Measurements from ENCODE around the gene TMEM240. TPM values are rescaled to one million over a fixed set of nuclear protein-coding genes. Genes with fewer than 3 reads are reported as not detected.
"Not testable (repeated sequence)": the region's sequence is repeated elsewhere in the genome, so short reads cannot be mapped to it uniquely, and the experiment has no call there.

TMEM240 gene
- total RNA-seq, 2 experiments from 2014 or later: 1.2 to 1.9 TPM

DNA sequence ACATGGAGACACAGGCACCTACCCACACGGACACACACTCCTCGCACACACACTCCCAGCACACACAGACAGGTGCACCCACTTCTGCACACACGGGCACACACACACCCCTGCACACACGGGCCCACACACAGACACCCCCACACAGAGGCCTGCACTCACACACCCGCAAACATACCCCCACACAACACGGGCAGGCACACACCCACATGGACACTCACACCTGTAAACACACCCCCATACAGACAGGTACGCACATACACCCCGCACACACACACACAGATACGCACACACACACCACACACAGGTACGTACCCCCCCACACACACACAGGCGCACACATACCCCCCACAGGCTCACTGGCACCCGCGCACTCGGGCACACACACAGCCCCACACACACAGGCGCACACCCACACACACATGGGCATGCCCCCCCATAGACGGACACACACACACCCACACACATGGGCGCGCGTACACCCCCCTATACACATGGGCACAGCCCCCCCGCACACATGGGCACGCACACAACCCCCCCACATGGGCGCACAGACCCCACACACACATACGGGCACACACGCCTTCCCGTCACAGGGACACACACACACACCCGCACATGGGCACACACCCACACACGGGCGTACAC lies 22.3 kb downstream of the TMEM240 start:
- Mint-ChIP-seq H3K36me3 (peaks cover 8% of the 10 kb centered on the region), H3K27ac (no peak overlapping the region), H3K4me1 (peaks cover 1% of the 10 kb centered on the region)

DNA sequence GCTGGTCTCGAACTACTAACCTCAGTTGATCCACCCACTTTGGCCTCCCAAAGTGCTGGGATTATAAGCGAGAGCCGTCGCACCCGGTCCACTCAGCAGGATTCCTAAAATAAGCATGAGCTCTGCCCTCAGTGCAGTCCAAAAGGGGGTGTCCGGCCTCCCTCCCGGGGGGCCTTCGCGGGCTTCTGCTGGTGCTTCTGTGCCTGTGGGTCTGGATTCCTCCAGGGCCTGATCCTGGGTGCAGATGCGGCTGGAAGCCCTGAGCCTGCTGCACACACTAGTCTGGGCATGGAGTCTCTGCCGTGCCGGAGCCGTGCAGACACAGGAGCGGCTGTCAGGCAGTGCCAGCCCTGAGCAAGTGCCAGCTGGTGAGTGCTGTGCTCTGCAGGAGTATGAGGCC lies 23.5 kb downstream of the TMEM240 start:
- H3K4me3 Mint-ChIP-seq; H3K27ac Mint-ChIP-seq; H3K27me3 Mint-ChIP-seq; H3K36me3 Mint-ChIP-seq; POLR2A ChIA-PET; H3K4me1 Mint-ChIP-seq; DNase-seq; ATAC-seq (ENCODE audit: low read depth); H3K9me3 Mint-ChIP-seq: not testable (repeated sequence)

More for the DNA sequence above, 22.3 kb downstream of the TMEM240 start:
- DNase-seq (no peak), ATAC-seq (ENCODE audit: low read depth) (no peak)
- no peak overlapping the region for H3K4me3 Mint-ChIP-seq
- H3K27me3 Mint-ChIP-seq: no peaks in the 10 kb centered on the region
- H3K9me3 Mint-ChIP-seq: no peaks in the 10 kb centered on the region
- POLR2A ChIA-PET: no interaction called here

DNA sequence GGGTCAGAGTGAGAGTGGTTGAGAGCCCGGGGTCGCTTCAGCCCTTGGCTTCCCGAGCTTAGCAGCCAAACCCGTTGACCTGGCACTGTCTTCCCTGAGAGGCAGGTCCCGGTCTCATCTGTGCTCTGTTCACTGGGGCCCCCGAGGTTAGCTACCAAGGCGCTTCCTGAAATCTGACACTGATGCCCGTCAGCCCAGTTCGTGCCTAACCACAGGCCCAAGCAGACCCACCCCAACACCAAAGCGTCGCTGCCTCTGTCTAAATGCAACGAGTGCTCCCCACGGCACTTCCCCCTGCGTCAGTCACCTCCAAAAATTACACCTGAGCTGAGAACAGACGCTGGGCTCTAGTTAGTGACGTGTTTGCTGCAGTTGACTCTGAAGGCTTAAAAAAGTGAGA lies 26.0 kb downstream of the TMEM240 start:
- not testable (repeated sequence) for H3K4me1 Mint-ChIP-seq; H3K36me3 Mint-ChIP-seq; H3K27me3 Mint-ChIP-seq; H3K9me3 Mint-ChIP-seq; ATAC-seq (ENCODE audit: low read depth); DNase-seq; H3K27ac Mint-ChIP-seq; H3K4me3 Mint-ChIP-seq
- POLR2A ChIA-PET: interaction anchor here (1.3 kb wide), 1 partner anchor 15 kb away, joined by 3 read pairs; no protein-coding TSS in a partner anchor

DNA sequence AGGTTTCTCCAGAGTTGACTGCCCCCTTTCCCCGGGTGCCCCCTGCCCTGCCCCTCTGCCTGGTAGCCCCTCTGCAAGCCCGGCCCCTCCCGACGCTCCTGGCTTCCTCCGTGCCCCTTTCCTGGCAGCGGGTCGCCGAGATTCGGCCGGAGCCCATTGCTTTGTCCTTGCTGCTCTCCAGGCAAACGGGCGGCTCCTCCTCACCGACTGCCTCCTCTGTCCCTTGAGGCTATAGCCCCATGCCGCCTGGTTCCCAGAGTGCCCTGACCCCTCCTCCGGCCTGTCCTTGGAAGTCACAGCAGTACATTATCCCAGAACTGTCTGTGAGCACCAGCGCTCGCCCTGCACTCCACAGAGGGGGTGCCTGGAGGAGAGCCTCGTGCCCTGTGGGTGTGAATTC lies 26.7 kb downstream of the TMEM240 start:
- peak overlapping the region; percentile 53 for H3K4me3 Mint-ChIP-seq
- H3K27ac Mint-ChIP-seq: peak overlapping the region; percentile 49
- H3K36me3 Mint-ChIP-seq; H3K27me3 Mint-ChIP-seq; H3K9me3 Mint-ChIP-seq; ATAC-seq (ENCODE audit: low read depth); DNase-seq; H3K4me1 Mint-ChIP-seq: not testable (repeated sequence)
- POLR2A ChIA-PET: interaction anchor here (1.3 kb wide), 1 partner anchor 16 kb away, joined by 3 read pairs; no protein-coding TSS in a partner anchor

DNA sequence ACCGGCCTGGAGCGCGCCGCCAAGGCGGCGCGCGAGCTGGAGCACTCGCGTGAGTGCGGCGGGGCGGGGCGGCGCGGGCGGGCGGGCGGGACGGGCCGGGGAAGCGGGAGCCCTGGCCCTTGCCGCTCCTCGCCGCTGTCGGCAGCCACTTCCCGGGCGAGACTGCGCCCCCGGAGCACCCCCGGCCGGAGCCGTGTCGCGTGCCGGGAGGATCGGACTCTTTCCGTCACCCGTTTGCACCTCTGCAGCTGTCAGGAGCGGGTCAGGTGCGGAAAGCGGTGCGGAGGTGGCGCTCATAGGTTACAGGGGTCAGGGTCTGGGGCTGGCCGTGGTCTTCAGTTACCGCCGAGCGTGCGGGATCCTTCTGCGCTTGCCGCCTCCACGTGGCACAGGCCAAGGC lies 28.0 kb downstream of the TMEM240 start:
- H3K27ac Mint-ChIP-seq, H3K27me3 Mint-ChIP-seq, H3K36me3 Mint-ChIP-seq: not testable (repeated sequence)

DNA sequence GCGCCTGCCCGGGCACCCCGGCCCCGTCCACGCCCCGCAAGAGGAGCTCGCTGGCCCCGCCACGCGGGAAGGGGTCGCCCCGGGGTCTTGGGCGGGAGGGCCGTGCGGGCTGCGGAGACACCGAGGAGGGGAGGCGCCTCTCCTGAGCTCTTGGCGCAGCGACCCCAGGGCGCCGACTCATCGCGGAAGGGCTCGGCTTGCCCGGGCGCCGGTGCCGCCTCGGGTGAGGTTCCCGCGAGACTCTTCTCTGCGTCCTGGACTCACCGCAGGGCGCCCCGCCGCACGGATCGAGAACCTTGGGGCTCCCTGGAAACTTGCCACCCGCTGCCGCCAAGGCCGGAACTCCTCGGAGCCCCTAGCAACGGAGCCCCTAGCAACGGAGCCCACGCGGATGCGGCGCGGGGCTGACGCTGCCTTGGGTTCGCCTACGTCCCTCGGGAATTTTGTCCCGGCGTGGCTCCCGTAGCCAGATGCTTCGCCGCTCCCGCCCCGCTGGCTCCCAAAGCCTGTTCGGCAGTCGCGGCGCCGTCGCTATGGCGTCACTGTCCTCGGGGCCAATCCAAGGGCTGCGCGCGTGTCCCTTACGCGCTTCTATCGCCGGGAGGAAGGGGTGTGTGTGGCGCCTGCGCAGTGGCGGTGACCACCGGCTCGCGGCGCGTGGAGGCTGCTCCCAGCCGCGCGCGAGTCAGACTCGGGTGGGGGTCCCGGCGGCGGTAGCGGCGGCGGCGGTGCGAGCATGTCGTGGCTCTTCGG lies 28.7 kb downstream of the TMEM240 start, which contains the start of gene ATAD3A:
Gene ATAD3A, plus strand, starts transcription at position 630 of the 753 bp plus-strand sequence. Its CDS starts 107 bp downstream, at position 737.
- peak within 1 kb of the TSS; percentile 91 for H3K4me3 Mint-ChIP-seq
- H3K27me3 Mint-ChIP-seq: no peaks in the 10 kb centered on the region
- POLR2A ChIA-PET: interaction anchor here (0.6 to 0.9 kb wide), 2 partner anchors 112 to 119 kb away, joined by 3 to 4 read pairs; partner anchors contain the start of gene CCNL2
- no peaks in the 10 kb centered on the region for H3K36me3 Mint-ChIP-seq
- ATAC-seq (ENCODE audit: low read depth): peak; percentile 94
- peak; percentile 95 for DNase-seq
- no peaks in the 10 kb centered on the region for H3K9me3 Mint-ChIP-seq
- H3K27ac Mint-ChIP-seq: peak within 1 kb of the TSS; percentile 88
- H3K4me1 Mint-ChIP-seq: peaks cover 6% of the 10 kb centered on the region

More for the DNA sequence above, 28.0 kb downstream of the TMEM240 start:
- POLR2A ChIA-PET, H3K4me1 Mint-ChIP-seq, H3K9me3 Mint-ChIP-seq: not testable (repeated sequence)
- peak overlapping the region; percentile 69 for H3K4me3 Mint-ChIP-seq
- ATAC-seq (ENCODE audit: low read depth): peak; percentile 24
- DNase-seq: peak; percentile 61

DNA sequence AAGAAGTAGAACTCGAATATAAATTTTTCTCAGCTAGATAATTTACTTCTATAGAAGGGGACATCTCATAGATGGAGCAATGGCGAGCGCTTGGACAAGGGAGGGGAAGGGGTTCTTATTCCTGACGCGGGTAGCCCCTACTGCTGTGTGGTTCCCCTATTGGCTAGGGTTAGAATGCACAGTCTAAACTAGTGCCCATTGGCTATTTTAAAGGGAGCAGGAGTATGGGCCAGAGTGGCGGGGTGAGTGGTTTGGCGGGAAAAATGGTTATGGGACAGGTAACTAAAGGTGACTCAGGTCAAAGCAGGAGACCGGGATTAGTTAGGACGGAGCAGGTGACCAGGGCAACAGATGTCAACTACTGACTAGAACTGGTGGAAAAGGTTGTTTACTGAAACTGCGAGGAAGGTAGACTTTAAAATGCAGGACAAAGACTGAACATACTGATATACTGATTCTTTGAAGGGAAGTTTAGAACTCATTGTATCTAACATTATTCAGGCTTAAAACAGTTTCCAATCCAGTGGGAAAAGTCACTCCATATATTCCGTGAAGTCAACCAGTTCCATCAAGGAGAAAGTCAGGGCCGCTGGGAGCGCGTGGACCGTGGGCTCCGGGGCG lies 29.4 kb downstream of the TMEM240 start:
- Mint-ChIP-seq H3K27ac (peak overlapping the region; percentile 87), H3K4me3 (peak overlapping the region; percentile 89), H3K27me3 (no peaks in the 10 kb centered on the region), H3K4me1 (peaks cover 7% of the 10 kb centered on the region), H3K9me3 (no peaks in the 10 kb centered on the region), H3K36me3 (no peaks in the 10 kb centered on the region)
- ATAC-seq (ENCODE audit: low read depth) (no peak), DNase-seq (no peak)
- POLR2A ChIA-PET: interaction anchor here (0.9 kb wide), 1 partner anchor 120 kb away, joined by 3 read pairs; no protein-coding TSS in a partner anchor

DNA sequence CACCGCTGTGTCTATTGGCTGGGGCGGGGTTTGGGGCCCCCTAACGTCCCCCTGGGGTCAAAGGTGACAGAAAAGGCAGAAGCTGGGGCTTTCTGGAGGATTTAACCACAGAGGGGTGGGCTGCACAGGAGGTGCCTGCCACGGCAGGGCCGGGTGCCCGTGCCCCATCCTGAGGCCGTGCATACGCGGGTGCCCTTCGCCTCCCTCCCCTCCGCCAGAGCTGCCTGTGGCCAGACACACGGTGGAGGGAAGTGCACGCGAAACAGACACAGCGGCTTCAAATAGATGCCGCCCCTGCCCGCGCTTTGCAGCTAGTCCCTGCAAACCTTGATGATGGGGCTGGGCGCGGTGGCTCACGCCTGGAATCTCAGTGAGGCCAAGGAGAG lies 31.0 kb downstream of the TMEM240 start:
- not testable (repeated sequence) for H3K36me3 Mint-ChIP-seq

DNA sequence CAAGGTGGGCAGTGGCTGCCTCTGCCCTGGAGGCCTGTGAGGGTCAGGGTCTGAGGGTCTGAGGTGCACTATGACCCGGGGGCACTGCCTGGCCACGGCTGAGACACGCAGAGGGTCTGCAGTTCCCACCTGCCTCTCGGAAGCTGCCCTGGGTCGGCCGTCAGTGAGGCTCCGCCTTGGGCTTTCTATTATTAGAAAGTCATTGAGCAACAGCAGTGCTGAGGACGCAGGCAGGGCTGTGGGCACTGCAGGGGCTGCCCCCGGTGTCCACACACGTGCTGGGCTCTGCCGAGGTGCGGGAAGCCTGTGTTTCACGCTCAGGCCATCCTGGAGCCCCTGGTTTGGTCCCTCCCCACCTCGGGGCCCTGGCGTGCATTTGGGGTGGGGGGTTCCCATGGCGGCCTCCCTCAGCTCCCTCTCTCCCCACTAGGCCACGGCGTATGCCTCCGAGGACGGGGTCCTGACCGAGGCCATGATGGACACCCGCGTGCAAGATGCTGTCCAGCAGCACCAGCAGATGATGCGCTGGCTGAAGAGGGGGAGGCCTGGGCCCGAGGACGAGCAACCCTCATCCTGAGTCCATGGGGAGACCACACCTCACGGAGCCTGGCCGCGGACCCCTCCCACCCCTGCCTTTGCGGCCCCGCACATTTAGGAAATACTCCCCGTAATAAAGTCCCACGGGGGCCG lies 31.5 kb downstream of the TMEM240 start:
- H3K9me3 Mint-ChIP-seq; H3K27me3 Mint-ChIP-seq; ATAC-seq (ENCODE audit: low read depth); H3K4me3 Mint-ChIP-seq; POLR2A ChIA-PET; H3K27ac Mint-ChIP-seq; DNase-seq; H3K36me3 Mint-ChIP-seq: not testable (repeated sequence)
- H3K4me1 Mint-ChIP-seq: peaks cover 15% of the 10 kb centered on the region

More for the DNA sequence above, 31.0 kb downstream of the TMEM240 start:
- H3K27me3 Mint-ChIP-seq; DNase-seq; H3K9me3 Mint-ChIP-seq; H3K4me3 Mint-ChIP-seq; POLR2A ChIA-PET; H3K27ac Mint-ChIP-seq; ATAC-seq (ENCODE audit: low read depth): not testable (repeated sequence)
- peaks cover 15% of the 10 kb centered on the region for H3K4me1 Mint-ChIP-seq

DNA sequence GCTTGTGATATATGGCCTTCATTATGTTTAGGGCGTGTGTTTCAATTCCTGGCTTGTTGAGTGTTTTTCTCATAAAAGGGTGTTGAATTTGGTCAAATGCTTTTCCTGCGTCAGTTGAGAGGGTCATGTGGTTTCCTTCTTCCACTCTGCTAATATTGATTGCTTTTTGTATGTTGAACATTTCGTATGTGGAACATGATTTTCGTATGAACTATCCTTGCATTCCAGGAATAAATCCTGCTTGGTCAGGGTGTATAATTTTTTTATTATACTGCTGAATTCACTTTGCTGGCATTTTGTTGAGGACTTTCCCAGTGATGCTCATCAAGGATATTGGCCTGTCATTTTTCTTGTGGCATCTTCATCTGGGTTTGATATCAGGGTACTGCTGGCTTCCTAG lies 33.1 kb downstream of the TMEM240 start:
- POLR2A ChIA-PET: interaction anchor here (0.7 kb wide), 1 partner anchor 270 kb away, joined by 4 read pairs; no protein-coding TSS in a partner anchor
- Mint-ChIP-seq H3K4me1 (peaks cover 14% of the 10 kb centered on the region), H3K9me3 (no peaks in the 10 kb centered on the region), H3K4me3 (no peak overlapping the region), H3K27ac (no peak overlapping the region), H3K36me3 (no peaks in the 10 kb centered on the region), H3K27me3 (no peaks in the 10 kb centered on the region)
- no peak for ATAC-seq (ENCODE audit: low read depth)
- no peak for DNase-seq

DNA sequence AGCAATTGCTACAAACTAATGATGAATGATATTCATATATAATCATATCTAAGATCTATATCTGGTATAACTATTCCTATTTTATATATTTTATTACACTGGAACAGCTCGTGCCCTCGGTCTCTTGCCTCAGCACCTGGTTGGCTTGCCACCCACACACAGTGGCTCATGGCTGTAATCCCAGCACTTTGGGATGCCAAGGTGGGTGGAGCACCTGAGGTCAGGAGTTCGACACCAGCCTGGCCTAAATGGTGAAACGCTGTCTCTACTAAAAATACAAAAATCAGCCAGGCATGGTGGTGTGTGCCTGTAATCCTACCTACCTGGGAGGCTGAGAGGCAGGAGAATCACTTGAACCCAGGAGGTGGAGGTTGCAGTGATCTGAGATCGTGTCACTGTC lies 34.6 kb downstream of the TMEM240 start:
- H3K9me3 Mint-ChIP-seq; DNase-seq; ATAC-seq (ENCODE audit: low read depth); H3K27me3 Mint-ChIP-seq; H3K36me3 Mint-ChIP-seq: not testable (repeated sequence)
- POLR2A ChIA-PET: interaction anchor here (1.9 kb wide), 1 partner anchor 98 kb away, joined by 9 read pairs; the partner anchor contains the start of gene MRPL20
- Mint-ChIP-seq H3K4me3 (peak overlapping the region; percentile 74), H3K4me1 (peaks cover 10% of the 10 kb centered on the region), H3K27ac (peak overlapping the region; percentile 46)

DNA sequence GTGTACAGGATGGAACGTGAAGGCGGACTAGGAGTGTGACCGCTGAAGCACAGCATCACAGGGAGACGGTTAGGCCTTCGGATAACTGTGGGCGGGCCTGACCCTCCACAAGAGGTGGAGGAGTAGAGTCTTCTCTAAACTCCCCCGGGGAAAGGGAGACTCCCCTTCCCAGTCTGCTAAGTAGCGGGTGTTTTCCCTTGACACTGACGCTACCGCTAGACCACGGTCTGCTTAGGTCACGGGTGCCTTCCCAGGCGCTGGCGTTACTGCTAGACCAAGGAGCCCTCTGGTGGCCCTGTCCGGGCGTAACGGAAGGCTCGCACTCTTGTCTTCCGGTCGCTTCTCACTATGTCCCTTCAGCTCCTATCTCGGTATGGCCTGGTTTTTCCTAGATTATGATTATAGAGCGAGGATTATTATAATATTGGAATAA lies 35.0 kb downstream of the TMEM240 start:
- DNase-seq, H3K4me1 Mint-ChIP-seq, H3K27me3 Mint-ChIP-seq, H3K36me3 Mint-ChIP-seq, H3K9me3 Mint-ChIP-seq: not testable (repeated sequence)
- H3K27ac Mint-ChIP-seq: peak overlapping the region; percentile 94
- ATAC-seq (ENCODE audit: low read depth): peak; percentile 28
- POLR2A ChIA-PET: interaction anchor here (1.7 to 1.9 kb wide), 2 partner anchors 98 to 106 kb away, joined by 5 to 9 read pairs; partner anchors contain the start of genes CCNL2 and MRPL20
- H3K4me3 Mint-ChIP-seq: peak overlapping the region; percentile 74
